ENCODE data around the gene EPN2. TPM values are rescaled to one million over a fixed set of nuclear protein-coding genes. Genes with fewer than 3 reads are reported as not detected.

EPN2 gene
- total RNA-seq, 1 donor from 2014 or later: 31.1 TPM

DNA sequence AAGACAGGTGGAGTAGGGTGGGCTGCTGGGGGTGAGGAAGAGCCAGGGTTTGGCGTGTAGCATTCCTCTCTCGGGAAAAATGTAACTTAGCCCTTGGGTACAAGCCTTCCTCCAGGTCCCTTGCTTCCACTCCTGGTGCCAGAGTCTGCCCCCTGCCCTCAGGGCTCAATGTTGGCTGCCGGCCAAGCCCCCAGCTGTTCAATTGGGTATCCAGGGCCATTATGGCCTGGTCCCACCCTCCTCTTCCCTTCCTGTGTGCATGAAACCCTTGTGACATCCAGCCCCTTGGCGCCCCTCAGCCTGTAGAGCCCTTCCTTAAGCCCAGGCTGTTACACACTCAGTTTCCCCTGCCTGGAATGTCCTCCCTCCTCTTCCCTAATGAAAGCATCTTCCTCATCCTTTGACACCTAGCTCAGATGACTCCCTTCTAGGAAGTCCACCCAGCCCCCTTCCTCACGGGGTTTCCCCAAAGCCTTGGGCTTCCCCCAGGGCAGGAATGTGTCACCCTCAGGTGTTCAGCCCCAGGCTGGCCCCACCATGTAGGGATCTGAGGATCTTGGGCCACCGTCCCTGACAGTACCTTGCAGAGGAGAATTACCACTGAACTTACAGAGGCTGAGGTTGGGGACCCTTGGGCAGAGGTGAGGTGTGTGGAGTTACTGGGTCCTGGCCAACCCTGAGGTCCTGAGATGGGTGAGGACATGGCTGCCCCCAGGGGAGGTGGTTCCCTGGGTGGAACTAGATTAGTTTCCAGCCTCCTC is 95.4 kb downstream of the EPN2 start:
- DNase-seq: no peak

DNA sequence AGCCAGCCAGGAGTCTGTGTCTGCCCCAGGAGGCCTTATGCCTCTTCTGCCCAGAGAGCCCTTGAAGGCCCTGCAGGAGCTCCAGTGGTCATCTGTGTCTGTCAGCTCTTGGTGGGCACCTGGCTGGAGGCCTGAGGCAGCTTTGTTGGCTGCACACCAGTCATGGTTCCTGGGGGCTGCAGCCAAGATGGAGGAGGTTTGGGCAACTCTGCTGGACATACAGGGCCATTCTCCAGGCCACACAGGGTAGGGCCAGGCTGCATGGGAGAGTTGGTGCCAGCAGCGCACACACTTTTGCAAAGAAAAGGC is 95.9 kb downstream of the EPN2 start:
- no peak for DNase-seq

DNA sequence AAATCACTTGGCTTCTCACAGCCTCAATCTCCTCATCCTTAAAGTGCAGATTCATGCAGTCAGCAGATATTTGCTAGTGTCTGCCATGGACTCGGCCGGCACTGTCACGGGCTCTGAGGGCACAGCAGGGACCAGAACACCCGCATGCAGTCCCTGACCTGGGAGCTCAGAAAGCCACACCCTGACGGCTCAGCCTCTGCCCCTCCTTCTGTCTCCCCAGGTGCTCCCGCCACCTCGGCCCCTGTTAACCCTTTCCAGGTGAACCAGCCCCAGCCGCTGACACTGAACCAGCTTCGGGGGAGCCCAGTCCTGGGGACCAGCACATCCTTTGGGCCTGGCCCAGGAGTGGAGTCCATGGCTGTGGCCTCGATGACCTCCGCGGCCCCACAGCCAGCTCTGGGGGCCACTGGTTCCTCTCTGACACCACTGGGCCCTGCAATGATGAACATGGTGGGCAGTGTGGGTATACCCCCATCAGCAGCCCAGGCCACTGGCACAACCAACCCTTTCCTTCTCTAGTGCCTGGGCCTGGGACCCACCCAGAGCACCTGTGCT is 96.6 kb downstream of the EPN2 start:
- DNase-seq: no peak

GRCh38 chr17:19334331-19334730 is 97.2 kb downstream of the EPN2 start:
- no peak for DNase-seq

GRCh38 chr17:19335951-19336631 is 98.9 kb downstream of the EPN2 start:
- DNase-seq: no peak

- peak; percentile 20 for DNase-seq
Measured at GRCh38 chr17:19336938-19337711, 100.0 kb downstream of the EPN2 start.

DNA sequence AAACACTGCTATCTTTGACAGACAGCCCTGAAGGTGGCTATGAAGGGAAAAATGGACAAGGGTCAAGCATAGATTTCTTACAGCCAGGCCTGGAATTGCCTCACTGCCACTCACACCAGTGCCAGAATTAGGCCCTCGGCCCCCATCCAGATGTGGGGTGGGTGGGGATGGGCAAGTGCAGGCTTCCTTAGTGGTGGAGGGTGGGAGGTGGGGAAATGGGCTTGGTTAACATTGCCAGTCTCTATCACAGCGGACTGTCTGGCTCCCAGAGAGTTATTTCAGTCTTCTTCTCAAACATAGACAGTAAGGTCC is 100.5 kb downstream of the EPN2 start:
- DNase-seq: no peak

GRCh38 chr17:19338031-19338990 is 101.1 kb downstream of the EPN2 start:
- DNase-seq: peak; percentile 82

- DNase-seq: no peak
Measured at GRCh38 chr17:19339341-19339815, 102.2 kb downstream of the EPN2 start.

DNA sequence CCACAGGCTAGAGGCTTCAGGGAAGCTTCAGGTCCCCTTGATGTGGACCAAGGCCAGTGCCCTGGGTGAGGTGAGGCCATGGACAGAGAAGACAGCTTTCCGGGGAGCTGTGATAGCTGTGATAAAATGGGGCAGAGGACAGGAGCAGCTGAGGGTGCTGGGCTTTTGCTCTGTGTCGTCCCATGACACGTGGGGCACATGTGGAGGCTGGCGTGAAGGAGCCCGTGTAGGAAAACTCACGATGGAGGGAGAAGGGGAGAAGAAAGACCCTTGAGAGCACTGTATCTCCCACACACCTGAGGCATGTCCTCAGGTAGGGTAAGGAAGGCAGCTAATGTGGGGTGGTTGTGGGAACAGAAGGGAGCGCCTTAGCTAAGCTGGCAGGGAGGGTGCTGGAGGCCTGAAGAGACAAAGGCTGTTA is 104.1 kb downstream of the EPN2 start:
- no peak for DNase-seq

DNA sequence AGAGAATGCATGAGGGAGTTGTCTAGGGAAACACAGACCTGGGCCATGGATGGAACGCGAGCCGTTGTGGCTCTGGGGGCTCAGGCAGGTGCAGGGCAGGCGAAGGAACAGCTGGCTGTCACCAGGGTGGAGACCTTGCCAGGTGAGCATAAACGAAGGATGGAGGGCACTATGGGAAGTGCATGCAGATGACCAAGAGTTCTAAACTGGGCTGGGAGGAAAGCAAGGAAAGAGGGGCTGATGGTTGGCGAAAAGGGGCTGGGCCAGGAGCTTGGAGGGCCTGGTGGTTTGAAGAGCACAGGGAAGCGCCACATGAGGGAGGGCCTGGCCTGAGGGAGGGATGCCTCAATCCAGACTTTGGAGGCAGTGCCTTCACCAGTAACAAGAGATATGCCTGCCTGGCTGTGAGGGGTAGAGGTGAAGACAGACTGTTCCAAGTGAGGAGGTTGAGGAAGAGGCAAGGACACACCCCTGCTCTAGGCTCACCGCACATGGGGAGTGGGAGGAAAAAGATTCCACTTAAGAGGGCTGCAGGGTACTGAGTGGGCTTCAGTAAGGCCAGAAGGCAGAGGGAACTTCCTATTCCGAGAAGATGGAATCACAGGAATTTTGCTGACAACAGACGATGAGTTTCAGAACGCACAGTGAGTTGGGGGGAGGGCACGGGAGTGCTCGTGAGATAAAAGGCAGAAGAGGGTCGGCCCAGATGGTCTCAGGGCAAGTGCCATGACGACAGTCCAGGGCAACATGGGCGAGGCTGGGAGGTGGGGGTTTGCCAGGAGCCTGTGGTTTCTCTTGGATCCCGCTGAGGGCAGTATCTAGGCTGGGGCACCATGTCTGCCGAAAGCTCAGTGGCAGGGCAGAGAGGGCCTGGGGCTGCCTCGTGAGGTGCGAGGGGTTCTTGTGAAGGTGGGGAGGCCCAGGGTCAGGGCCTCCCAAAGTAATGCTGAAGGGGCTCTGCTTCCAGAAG is 104.8 kb downstream of the EPN2 start:
- DNase-seq: no peak

- no peak for DNase-seq
Measured at GRCh38 chr17:19342611-19343255, 105.6 kb downstream of the EPN2 start.

GRCh38 chr17:19343256-19343630 is 106.1 kb downstream of the EPN2 start:
- DNase-seq: no peak

DNA sequence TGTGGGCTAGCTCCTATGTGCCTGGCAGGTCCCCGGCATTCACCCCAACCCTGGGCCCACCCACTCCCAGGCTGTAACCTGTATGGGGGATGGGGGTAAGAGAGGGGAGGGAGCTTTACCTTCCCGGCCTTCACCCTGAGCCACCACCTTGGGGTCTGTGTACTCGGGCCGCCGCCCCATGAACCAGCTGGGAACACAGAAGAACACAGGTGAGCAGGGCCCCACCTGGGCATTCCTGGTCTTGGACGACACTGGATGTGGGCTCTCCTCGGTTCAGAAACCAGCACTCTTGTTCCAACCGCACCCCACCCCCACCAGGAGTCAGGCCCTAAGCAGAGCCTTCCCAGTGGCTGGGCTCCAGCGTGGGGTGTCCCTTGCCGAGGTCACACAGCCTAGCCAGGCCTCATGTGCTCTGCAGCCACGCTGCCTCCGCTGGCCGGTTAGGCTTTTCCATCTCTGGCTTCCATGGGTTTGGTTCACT is 106.5 kb downstream of the EPN2 start:
- DNase-seq: no peak

DNA sequence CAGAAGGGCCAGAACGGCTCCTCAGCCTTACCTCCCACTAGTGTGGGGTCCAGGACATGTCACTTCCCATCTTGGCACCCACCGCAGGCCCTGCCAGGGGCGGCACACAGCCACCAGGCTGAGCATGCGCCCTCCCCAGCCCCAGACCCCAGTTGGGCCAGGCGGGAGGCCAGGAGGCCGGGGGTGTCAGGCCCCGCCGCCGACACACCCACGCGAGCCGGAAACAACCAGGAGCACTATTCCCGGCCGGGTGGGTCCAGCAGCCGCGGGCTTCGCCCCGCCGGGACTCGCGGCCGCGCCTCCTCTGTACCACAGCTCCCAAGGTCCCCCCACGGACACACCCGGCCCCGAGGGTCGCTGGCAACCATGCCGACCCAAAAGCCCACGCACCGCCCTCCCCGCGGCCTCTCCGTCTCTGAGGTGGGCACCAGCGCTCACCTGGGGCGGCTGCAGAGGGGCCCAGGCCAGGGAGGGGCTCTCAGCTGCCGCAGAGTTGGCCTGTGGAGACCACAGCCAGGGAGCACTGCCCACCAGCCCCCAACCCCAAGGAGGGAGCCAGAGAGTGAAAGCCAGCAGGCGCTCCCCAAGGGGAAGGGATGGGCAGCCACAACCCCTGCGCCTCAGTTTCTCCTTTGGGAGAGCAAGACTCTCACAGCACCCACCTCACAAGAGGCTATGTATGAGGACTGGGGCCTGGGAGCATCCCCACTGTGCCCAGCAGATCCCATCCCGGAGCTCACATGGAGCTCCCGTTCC is 107.3 kb downstream of the EPN2 start:
- DNase-seq: no peak

- no peak for DNase-seq
Measured at GRCh38 chr17:19345067-19345460, 107.9 kb downstream of the EPN2 start.

DNA sequence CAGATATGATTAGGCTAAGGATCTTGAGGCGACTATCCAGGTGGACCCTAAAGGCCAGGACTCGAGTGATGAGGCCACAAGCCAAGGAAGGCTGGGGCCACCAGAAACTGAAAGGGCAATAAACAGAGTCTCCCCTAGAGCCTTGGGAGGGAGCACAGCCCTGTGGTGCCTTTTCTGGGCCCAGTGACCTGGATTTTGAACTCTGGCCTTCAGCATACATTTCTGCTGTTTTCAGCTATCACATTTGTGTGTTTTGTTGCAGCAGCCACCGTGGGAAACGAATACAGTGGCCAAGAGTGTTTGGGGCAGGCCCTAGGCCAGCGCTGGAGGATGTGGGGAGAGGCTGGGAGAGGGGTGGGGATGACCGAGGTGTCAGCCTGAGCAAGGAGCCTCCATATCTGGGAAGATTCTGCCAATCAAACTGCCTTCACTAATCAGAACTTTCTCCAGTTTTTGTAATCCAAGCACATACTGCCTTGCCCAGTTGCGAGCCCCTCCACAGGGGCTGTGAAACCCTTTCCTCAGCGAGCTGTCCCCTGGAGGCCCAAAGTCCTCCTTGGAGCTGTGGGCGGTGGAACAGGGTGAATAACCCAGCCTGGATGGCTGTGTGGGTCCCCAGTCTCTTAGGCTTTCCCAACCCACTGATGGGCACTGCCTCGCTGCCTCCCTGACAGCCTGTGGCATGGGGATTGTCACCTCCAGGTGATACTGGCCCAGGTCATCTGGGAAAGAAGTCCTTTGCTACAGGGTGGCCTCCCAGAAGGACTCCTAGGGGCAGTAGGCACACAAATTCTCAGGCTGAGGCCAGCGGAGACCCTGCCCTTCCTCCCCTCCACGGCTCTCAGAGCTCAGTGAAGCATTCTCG is 108.6 kb downstream of the EPN2 start:
- DNase-seq: no peak
